GM12878 (cell line): ENCODE measurements around the gene RIPOR3. TPM values are rescaled to one million over a fixed set of nuclear protein-coding genes. Genes with fewer than 3 reads are reported as not detected.

Experiments used
- ATAC-seq: fragments of 200-7000 bp; cut with Tn5 transposase; 3 replicates; pipeline ENCODE4 v1.9.1; 2020; ENCODE audit warnings: mild to moderate bottlenecking, moderate library complexity
- BruUV-seq: library from RNA; stranded (reverse); fragments of 400-500 nt; replicated peaks from 2 replicates; lab custom pipeline; 2021; lab: Mats Ljungman, UMichigan
- CTCF ChIA-PET: fragments of 300-600 bp; sonication (Branson Sonifier 250); formaldehyde crosslinking; extraction: SDS; loops from one replicate; lab custom pipeline; 2021; ENCODE audit warnings: inconsistent platforms; lab: Yijun Ruan, JAX
- POLR2A ChIA-PET: fragments of 350-600 bp; formaldehyde crosslinking; extraction: SDS; loops from one replicate; lab custom pipeline; 2021; ENCODE audit warnings: inconsistent platforms; lab: Charles Lee
- RAD21 ChIA-PET: fragments of 300-600 bp; sonication (Branson Sonifier 250); formaldehyde crosslinking; loops from one replicate; lab custom pipeline; 2023; ENCODE audit warnings: antibody characterized with exemption; ENCODE audit not compliant: unreplicated experiment; lab: Charles Lee
- SMC1A ChIA-PET: fragments of 300-600 bp; sonication (Branson Sonifier 250); formaldehyde crosslinking; loops from one replicate; lab custom pipeline; 2023; ENCODE audit not compliant: unreplicated experiment, uncharacterized antibody; lab: Charles Lee
- DNase-seq: peaks from one replicate; pipeline ENCODE4 v3.0.0-alpha.2; 2011; ENCODE audit warnings: low read depth, low spot score
- FAIRE-seq: peaks from 3 replicates; lab custom pipeline; 2011; peaks lifted over from hg19 to GRCh38; lab: Jason Lieb, UNC
- H2AFZ ChIP-seq: 2 replicates; pipeline ENCODE4 v1.6.0; 2011; ENCODE audit warnings: low read depth, low read length, control low read depth; ENCODE audit not compliant: control insufficient read depth
- H3K27ac ChIP-seq: 2 replicates; pipeline ENCODE4 v1.5.1; 2011; ENCODE audit warnings: control low read depth; ENCODE audit not compliant: control insufficient read depth, insufficient read depth
- H3K27me3 ChIP-seq, 2 experiments: replicated peaks in 1 of 2; 2 replicates each; pipeline versions ENCODE4 v1.6.0 to v1.6.1; 2011; ENCODE audit warnings: low read length in 1 of 2; ENCODE audit not compliant: control insufficient read depth in 2 of 2, insufficient read depth in 2 of 2
- H3K36me3 ChIP-seq, 2 experiments: 2 replicates each; pipeline ENCODE4 v1.5.1; 2011; ENCODE audit warnings: low read length in 1 of 2; ENCODE audit not compliant: control insufficient read depth in 2 of 2, insufficient read depth in 2 of 2
- H3K4me1 ChIP-seq: 2 replicates; pipeline ENCODE4 v1.6.1; 2011; ENCODE audit warnings: mild to moderate bottlenecking, low read length, moderate library complexity, mixed read lengths; ENCODE audit not compliant: control insufficient read depth, insufficient read depth
- H3K4me2 ChIP-seq: 2 replicates; pipeline ENCODE4 v1.6.0; 2011; ENCODE audit warnings: control low read depth; ENCODE audit not compliant: control insufficient read depth, insufficient read depth
- H3K4me3 ChIP-seq: fragments of 200-600 bp; sonication (generic); 2 replicates; pipeline ENCODE4 v1.5.1; 2016
- H3K79me2 ChIP-seq: 2 replicates; pipeline ENCODE4 v1.6.0; 2011; ENCODE audit warnings: low read length; ENCODE audit not compliant: control insufficient read depth, insufficient read depth
- H3K9ac ChIP-seq: 2 replicates; pipeline ENCODE4 v1.8.0; 2011; ENCODE audit warnings: low read length, control low read depth, mixed read lengths; ENCODE audit not compliant: control insufficient read depth, insufficient read depth
- H3K9me3 ChIP-seq: replicated peaks from 3 replicates; pipeline ENCODE4 v1.5.1; 2011; ENCODE audit warnings: mild to moderate bottlenecking, low read length; ENCODE audit not compliant: control insufficient read depth, insufficient read depth
- H4K20me1 ChIP-seq: 2 replicates; pipeline ENCODE4 v1.6.0; 2011; ENCODE audit not compliant: control insufficient read depth, insufficient read depth
- BCL11A ChIP-seq: IDR thresholded peaks from 2 replicates; pipeline ENCODE4 v1.6.1; 2011; ENCODE audit warnings: low read depth, low read length
- DPF2 ChIP-seq: fragments of 450-650 bp; IDR thresholded peaks from 2 replicates; pipeline ENCODE4 v1.6.1; 2017; ENCODE audit warnings: mild to moderate bottlenecking
- NFXL1 ChIP-seq: fragments of 450-650 bp; IDR thresholded peaks from 2 replicates; pipeline ENCODE4 v1.6.1; 2017; ENCODE audit warnings: antibody characterized with exemption, mild to moderate bottlenecking, borderline replicate concordance
- RELB ChIP-seq: fragments of 450-650 bp; IDR thresholded peaks from 2 replicates; pipeline ENCODE4 v1.6.1; 2017; ENCODE audit warnings: low read depth, mild to moderate bottlenecking, moderate library complexity
- WGBS: methylation state at CpG from one replicate; pipeline ENCODE4 v1.1.6; 2016; ENCODE audit warnings: low lambda C conversion rate; ENCODE audit not compliant: insufficient replicate concordance, insufficient coverage; ENCODE audit errors: missing lambda C conversion rate; 5-methylcytosine and 5-hydroxymethylcytosine counted together
- in situ Hi-C: fragments of 300-500 bp; cut with MboI; formaldehyde crosslinking; loops from 9 replicates; pipeline ENCODE4 v1.14.3; 2018; ENCODE audit warnings: mixed read lengths
- intact Hi-C: fragments of 100-400 bp; cut with micrococcal nuclease; formaldehyde crosslinking; loops from one replicate; pipeline ENCODE4 v1.14.2; 2022; ENCODE audit not compliant: unreplicated experiment
- polyA plus RNA-seq, 11 experiments: library from polyadenylated mRNA; depleted of rRNA in 4 of 11; unstranded in 6 of 11; stranded (reverse) in 5 of 11; fragments of >200 nt; fragmentation: Nextera tagmentation in 4 of 11; fragmentation: Illumina TruSeq in 1 of 11; extraction: Ambion mirVana in 4 of 11; extraction: Trizol in 1 of 11; gene quantifications; 1 replicate in 1 of 11; 2 replicates in 10 of 11; pipeline versions ENCODE4 v1.2.1 to v1.2.3, GENCODE V29; 2011 to 2016; ENCODE audit warnings: inconsistent platforms in 2 of 11, missing spikeins in 2 of 11, low read depth in 1 of 11
- total RNA-seq, 4 experiments: library from RNA; depleted of rRNA in 3 of 4; stranded (reverse); fragments of >200 nt in 3 of 4; fragmentation: Illumina TruSeq in 1 of 4; extraction: Trizol in 1 of 4; gene quantifications; 2 replicates each; pipeline versions ENCODE4 v1.2.1 to v1.2.3, GENCODE V29; 2013 to 2021

The RIPOR3 gene
- total and polyA plus RNA-seq, 10 of the 15 experiments (the other 5 are each of a cell fraction or from before 2014, with no cell fraction given), result 0.04 to 0.55 (median 0.12) TPM; not detected in 6

DNA sequence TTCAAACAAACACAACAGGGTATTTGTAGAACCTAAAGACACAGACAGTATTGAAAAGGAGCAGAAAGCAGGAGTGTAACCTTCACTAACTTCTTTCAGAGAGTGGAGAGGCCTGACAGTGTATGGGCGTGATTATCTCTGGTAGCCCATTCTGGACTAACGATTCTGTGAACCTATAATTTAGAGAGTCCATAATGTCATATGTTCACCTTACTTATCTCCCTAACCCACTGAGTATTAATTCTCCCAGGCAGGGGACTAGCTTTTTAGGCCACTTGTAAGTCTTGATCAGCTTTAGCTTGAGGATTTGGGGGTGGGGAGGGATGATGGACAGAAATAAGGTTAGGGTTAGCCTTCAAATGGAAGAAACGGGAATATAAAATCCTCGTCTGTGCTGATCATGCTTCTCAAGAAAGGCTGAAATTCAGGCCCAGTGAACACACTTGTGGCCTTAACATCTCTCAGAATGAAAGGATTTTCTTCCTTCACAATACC lies 37.2 kb upstream of the RIPOR3 start:
- FAIRE-seq, result no peak
- in situ Hi-C loops, result no loop called here

More for the DNA sequence above, 37.2 kb upstream of the RIPOR3 start:
- Histone ChIP-seq H3K9me3 (no peaks in the 10 kb centered on the region), H3K4me1 (peaks cover 12% of the 10 kb centered on the region), H4K20me1 (no peaks in the 10 kb centered on the region), H3K27me3 (no peaks in the 10 kb centered on the region), H3K9ac (no peak overlapping the region), H3K79me2 (peaks cover 6% of the 10 kb centered on the region), H3K4me2 (no peak overlapping the region), H2AFZ (no peak overlapping the region), H3K27ac (no peak overlapping the region), H3K36me3 (no peaks in the 10 kb centered on the region), H3K4me3 (no peak overlapping the region)
- ChIA-PET POLR2A (no interaction called here), RAD21 (interaction anchor here (0.6 kb wide), 1 partner anchor 8 kb away, joined by 4 read pairs; no protein-coding TSS in a partner anchor), SMC1A (interaction anchor here (0.6 to 1.3 kb wide), 4 partner anchors 21 to 66 kb away, joined by 3 read pairs; no protein-coding TSS in a partner anchor), CTCF (interaction anchor here (1.7 kb wide), 1 partner anchor 21 kb away, joined by 6 read pairs; no protein-coding TSS in a partner anchor)
- WGBS, result 73% methylated on average over 4 of the region's 4 CpGs
- TF ChIP-seq NFXL1 (0 out of 2 replicates have a peak, but pooled peaks have one; percentile 23), DPF2 (no peak), RELB (no peak), BCL11A (no peak)
- ATAC-seq (no peak), DNase-seq (no peak)
- intact Hi-C loops, result no loop called here
- no TSS peak for BruUV-seq
